Measurements from ENCODE around the gene ARID5B. TPM values are rescaled to one million over a fixed set of nuclear protein-coding genes. Genes with fewer than 3 reads are reported as not detected.

The ARID5B gene
- total and polyA plus RNA-seq, 2 of the 4 experiments (the other 2 are of a cell fraction) = 41.0 to 125 TPM

- in situ Hi-C loops (cut with MboI; ENCODE audit: low sequenced_read_pairs) (loop anchor here (5.0 kb wide), 1 partner anchor 153 kb away; the partner anchor contains the start of gene ARID5B), intact Hi-C loops (cut with micrococcal nuclease) (loop anchor here (10.0 kb wide), 2 partner anchors 300 to 1240 kb away; no protein-coding TSS in a partner anchor), dilution Hi-C loops (cut with HindIII; ENCODE audit: low sequenced_read_pairs, unreplicated experiment) (no loop called here)
- Histone ChIP-seq H3K9me1 (ENCODE audit: insufficient read depth, low read length) (peaks cover 19% of the 10 kb centered on the region), H3K14ac (replicated peaks; ENCODE audit: low read depth, low read length) (peak overlapping the region; percentile 67), H3K27me3 (ENCODE audit: control insufficient read depth, insufficient read depth, low read length) (no peaks in the 10 kb centered on the region), H4K91ac (ENCODE audit: insufficient read depth, low read depth, low read length) (no peak overlapping the region), H2AK9ac (replicated peaks; ENCODE audit: low read depth, low read length, poor library complexity) (no peak overlapping the region), H3K4me3 (ENCODE audit: insufficient read depth, low read depth, low read length) (peak overlapping the region; percentile 31; the same call in 1 of the 2 replicates), H3K9ac (ENCODE audit: low read depth, low read length) (peak overlapping the region; percentile 87), H3K23ac (ENCODE audit: low read depth, low read length) (peak overlapping the region; percentile 76; the same call in 1 of the 2 replicates), H2AFZ (replicated peaks; ENCODE audit: low read length, poor library complexity) (no peak overlapping the region), H4K5ac (ENCODE audit: low read depth, low read length) (peak overlapping the region; percentile 39; the same call in 1 of the 2 replicates), H2BK20ac (ENCODE audit: low read depth, low read length) (no peak overlapping the region), H3K4me1 (ENCODE audit: control insufficient read depth, insufficient read depth, low read length) (peaks cover 25% of the 10 kb centered on the region), H2AK5ac (ENCODE audit: low read depth, low read length) (no peak overlapping the region), H3K79me1 (ENCODE audit: low read depth in 1 of 2, low read length in 2 of 2) (peaks cover 0 to 63% of the 10 kb centered on the region in 2 experiments; a peak in 2 of 4 replicates), H4K20me1 (ENCODE audit: insufficient read depth, low read length) (peaks cover 80% of the 10 kb centered on the region), H3K9me3 (ENCODE audit: control insufficient read depth, insufficient read depth, low read length) (no peaks in the 10 kb centered on the region), H4K8ac (ENCODE audit: low read depth in 2 of 2, low read length in 2 of 2) (no peak overlapping the region), H3K4me2 (ENCODE audit: low read depth, low read length) (peak overlapping the region; percentile 100), H2BK15ac (ENCODE audit: low read depth, low read length) (no peak overlapping the region), H2BK5ac (ENCODE audit: low read depth, low read length, poor library complexity, severe bottlenecking) (peak overlapping the region; percentile 62), H3K4ac (ENCODE audit: low read depth, low read length) (no peak overlapping the region), H3K36me3 (ENCODE audit: control insufficient read depth, insufficient read depth, low read length) (peaks cover 81% of the 10 kb centered on the region), H3K27ac (ENCODE audit: insufficient read depth, low read length) (peak overlapping the region; percentile 60; the same call in 1 of the 2 replicates), H3K18ac (ENCODE audit: low read depth, low read length) (peak overlapping the region; percentile 87), H3K56ac (ENCODE audit: extremely low read depth, insufficient read depth, low read length) (no peak overlapping the region), H2BK120ac (ENCODE audit: low read depth, low read length) (no peak overlapping the region)
- ATAC-seq (ENCODE audit: low read depth) (no peak), DNase-seq (no peak)
- POLR2A ChIA-PET (ENCODE audit: unreplicated experiment) = no interaction called here
- BruUV-seq (replicated peaks) = no TSS peak
- TF ChIP-seq, protein P1, sequence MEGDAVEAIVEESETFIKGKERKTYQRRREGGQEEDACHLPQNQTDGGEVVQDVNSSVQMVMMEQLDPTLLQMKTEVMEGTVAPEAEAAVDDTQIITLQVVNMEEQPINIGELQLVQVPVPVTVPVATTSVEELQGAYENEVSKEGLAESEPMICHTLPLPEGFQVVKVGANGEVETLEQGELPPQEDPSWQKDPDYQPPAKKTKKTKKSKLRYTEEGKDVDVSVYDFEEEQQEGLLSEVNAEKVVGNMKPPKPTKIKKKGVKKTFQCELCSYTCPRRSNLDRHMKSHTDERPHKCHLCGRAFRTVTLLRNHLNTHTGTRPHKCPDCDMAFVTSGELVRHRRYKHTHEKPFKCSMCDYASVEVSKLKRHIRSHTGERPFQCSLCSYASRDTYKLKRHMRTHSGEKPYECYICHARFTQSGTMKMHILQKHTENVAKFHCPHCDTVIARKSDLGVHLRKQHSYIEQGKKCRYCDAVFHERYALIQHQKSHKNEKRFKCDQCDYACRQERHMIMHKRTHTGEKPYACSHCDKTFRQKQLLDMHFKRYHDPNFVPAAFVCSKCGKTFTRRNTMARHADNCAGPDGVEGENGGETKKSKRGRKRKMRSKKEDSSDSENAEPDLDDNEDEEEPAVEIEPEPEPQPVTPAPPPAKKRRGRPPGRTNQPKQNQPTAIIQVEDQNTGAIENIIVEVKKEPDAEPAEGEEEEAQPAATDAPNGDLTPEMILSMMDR (conservative IDR thresholded peaks at IDR 0.05; ENCODE audit: low read depth, low read length) = no peak
- TF ChIP-seq RCOR1 (IDR thresholded peaks at IDR 0.05; ENCODE audit: insufficient replicate concordance, low read length) (no peak), RAD21 (IDR thresholded peaks at IDR 0.05; ENCODE audit: low read length) (no peak), RFX5 (IDR thresholded peaks at IDR 0.05; ENCODE audit: low read depth, low read length) (no peak), CHD1 (IDR thresholded peaks at IDR 0.05; ENCODE audit: low read depth, low read length) (no peak), POLR2A (IDR thresholded peaks at IDR 0.05; ENCODE audit: low read depth, low read length) (no peak), ELK1 (IDR thresholded peaks at IDR 0.05; ENCODE audit: borderline replicate concordance, low read depth, low read length) (no peak), SMC3 (IDR thresholded peaks at IDR 0.05; ENCODE audit: low read depth, low read length) (no peak), NFE2L2 (IDR thresholded peaks at IDR 0.05; ENCODE audit: low read depth, low read length) (no peak), MAZ (IDR thresholded peaks at IDR 0.05; ENCODE audit: borderline replicate concordance, low read depth, low read length) (no peak), FOS (IDR thresholded peaks at IDR 0.05; ENCODE audit: low read depth, low read length) (no peak), CEBPB (IDR thresholded peaks at IDR 0.05; ENCODE audit: low read depth, low read length) (no peak), MXI1 (IDR thresholded peaks at IDR 0.05; ENCODE audit: borderline replicate concordance, low read depth, low read length) (no peak)
- TF ChIP-seq, protein P2, sequence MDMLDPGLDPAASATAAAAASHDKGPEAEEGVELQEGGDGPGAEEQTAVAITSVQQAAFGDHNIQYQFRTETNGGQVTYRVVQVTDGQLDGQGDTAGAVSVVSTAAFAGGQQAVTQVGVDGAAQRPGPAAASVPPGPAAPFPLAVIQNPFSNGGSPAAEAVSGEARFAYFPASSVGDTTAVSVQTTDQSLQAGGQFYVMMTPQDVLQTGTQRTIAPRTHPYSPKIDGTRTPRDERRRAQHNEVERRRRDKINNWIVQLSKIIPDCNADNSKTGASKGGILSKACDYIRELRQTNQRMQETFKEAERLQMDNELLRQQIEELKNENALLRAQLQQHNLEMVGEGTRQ (IDR thresholded peaks at IDR 0.05; ENCODE audit: low read depth, low read length) = no peak
- CTCF ChIA-PET = interaction anchor here (0.6 to 2.7 kb wide), 4 partner anchors 158 to 463 kb away, joined by 3 to 8 read pairs (median 3); no protein-coding TSS in a partner anchor
- no CpG with 5 or more reads among the region's 1 CpG for WGBS, 2 experiments (ENCODE audit: extremely low coverage in 2 of 2, insufficient read length in 1 of 2)
These were observed 153.3 kb downstream of the ARID5B start for GRCh38 chr10:62054830-62055229.
